Measurements from ENCODE around the gene BRAT1.

BRAT1 gene

GRCh38 chr7:2555121-2556052 is at the start of gene BRAT1:
Gene BRAT1, minus strand, starts transcription at chr7:2555524. Its CDS starts 1,093 bp downstream, at chr7:2554431.
- Mint-ChIP-seq H3K27ac (peak within 1 kb of the TSS; percentile 70), H3K27me3 (no peaks in the 10 kb centered on the region), H3K4me3 (peak within 1 kb of the TSS; percentile 87), H3K36me3 (peaks cover 4% of the 10 kb centered on the region), H3K9me3 (no peaks in the 10 kb centered on the region), H3K4me1 (peaks cover 20% of the 10 kb centered on the region)
- ATAC-seq (ENCODE audit: low read depth) (peak; percentile 80), DNase-seq (ENCODE audit: low spot score in 2 of 2) (peak; percentile 89 to 93)

GRCh38 chr7:2604608-2605174 is 49.4 kb upstream of the BRAT1 start:
- Mint-ChIP-seq H3K4me3 (no peak overlapping the region), H3K36me3 (peaks cover 1% of the 10 kb centered on the region), H3K27ac (no peak overlapping the region), H3K9me3 (no peaks in the 10 kb centered on the region), H3K27me3 (no peaks in the 10 kb centered on the region), H3K4me1 (peaks cover 11% of the 10 kb centered on the region)
- ATAC-seq (ENCODE audit: low read depth) (no peak), DNase-seq (ENCODE audit: low spot score in 2 of 2) (no peak)

- DNase-seq (ENCODE audit: low spot score in 2 of 2) (no peak), ATAC-seq (ENCODE audit: low read depth) (no peak)
- Mint-ChIP-seq H3K27me3 (no peaks in the 10 kb centered on the region), H3K4me3 (no peak overlapping the region), H3K27ac (no peak overlapping the region), H3K36me3 (peaks cover 5% of the 10 kb centered on the region), H3K9me3 (no peaks in the 10 kb centered on the region), H3K4me1 (peaks cover 6% of the 10 kb centered on the region)
Observed at GRCh38 chr7:2603044-2603965, 48.0 kb upstream of the BRAT1 start.

- ATAC-seq (ENCODE audit: low read depth) (no peak), DNase-seq (ENCODE audit: low spot score in 2 of 2) (no peak)
- Mint-ChIP-seq H3K36me3 (peaks cover 5% of the 10 kb centered on the region), H3K27me3 (no peaks in the 10 kb centered on the region), H3K27ac (peak overlapping the region; percentile 9), H3K4me3 (no peak overlapping the region), H3K9me3 (no peaks in the 10 kb centered on the region), H3K4me1 (peaks cover 3% of the 10 kb centered on the region)
Observed at GRCh38 chr7:2602406-2603043, 47.2 kb upstream of the BRAT1 start.

GRCh38 chr7:2601907-2602306 is 46.6 kb upstream of the BRAT1 start:
- Mint-ChIP-seq H3K36me3 (peaks cover 5% of the 10 kb centered on the region), H3K27ac (peak overlapping the region; percentile 9), H3K4me1 (peaks cover 3% of the 10 kb centered on the region), H3K9me3 (no peaks in the 10 kb centered on the region), H3K4me3 (no peak overlapping the region), H3K27me3 (no peaks in the 10 kb centered on the region)
- DNase-seq (ENCODE audit: low spot score in 2 of 2): no peak
- ATAC-seq (ENCODE audit: low read depth): no peak

- no peaks in the 10 kb centered on the region for H3K9me3 Mint-ChIP-seq
- no peak overlapping the region for H3K4me3 Mint-ChIP-seq
- DNase-seq (ENCODE audit: low spot score in 2 of 2) (no peak), ATAC-seq (ENCODE audit: low read depth) (no peak)
- H3K4me1 Mint-ChIP-seq: peaks cover 3% of the 10 kb centered on the region
- H3K36me3 Mint-ChIP-seq: peaks cover 5% of the 10 kb centered on the region
- H3K27ac Mint-ChIP-seq: no peak overlapping the region
- no peaks in the 10 kb centered on the region for H3K27me3 Mint-ChIP-seq
Observed at GRCh38 chr7:2601065-2601464, 45.7 kb upstream of the BRAT1 start.

GRCh38 chr7:2598154-2598823 is 43.0 kb upstream of the BRAT1 start:
- DNase-seq (ENCODE audit: low spot score in 2 of 2) (no peak), ATAC-seq (ENCODE audit: low read depth) (no peak)
- H3K9me3 Mint-ChIP-seq: no peaks in the 10 kb centered on the region
- H3K4me1 Mint-ChIP-seq: peaks cover 3% of the 10 kb centered on the region
- H3K36me3 Mint-ChIP-seq: peaks cover 7% of the 10 kb centered on the region
- H3K4me3 Mint-ChIP-seq: no peak overlapping the region
- H3K27ac Mint-ChIP-seq: no peak overlapping the region
- no peaks in the 10 kb centered on the region for H3K27me3 Mint-ChIP-seq

- no peaks in the 10 kb centered on the region for H3K27me3 Mint-ChIP-seq
- no peak for ATAC-seq (ENCODE audit: low read depth)
- no peak overlapping the region for H3K4me3 Mint-ChIP-seq
- peaks cover under 1% of the 10 kb centered on the region for H3K4me1 Mint-ChIP-seq
- DNase-seq (ENCODE audit: low spot score in 2 of 2): no peak
- peaks cover 10% of the 10 kb centered on the region for H3K36me3 Mint-ChIP-seq
- no peak overlapping the region for H3K27ac Mint-ChIP-seq
- no peaks in the 10 kb centered on the region for H3K9me3 Mint-ChIP-seq
Observed at GRCh38 chr7:2597273-2597640, 41.9 kb upstream of the BRAT1 start.

- H3K4me1 Mint-ChIP-seq: no peaks in the 10 kb centered on the region
- peaks cover 8% of the 10 kb centered on the region for H3K36me3 Mint-ChIP-seq
Observed at GRCh38 chr7:2596464-2597272, 41.3 kb upstream of the BRAT1 start.

GRCh38 chr7:2595258-2595860 is 40.0 kb upstream of the BRAT1 start:
- no peaks in the 10 kb centered on the region for H3K27me3 Mint-ChIP-seq
- ATAC-seq (ENCODE audit: low read depth) (no peak), DNase-seq (ENCODE audit: low spot score in 2 of 2) (no peak)
- H3K27ac Mint-ChIP-seq: no peak overlapping the region
- H3K9me3 Mint-ChIP-seq: no peaks in the 10 kb centered on the region
- H3K4me1 Mint-ChIP-seq: no peaks in the 10 kb centered on the region
- H3K4me3 Mint-ChIP-seq: no peak overlapping the region
- H3K36me3 Mint-ChIP-seq: peaks cover 10% of the 10 kb centered on the region

More at GRCh38 chr7:2596464-2597272, 41.3 kb upstream of the BRAT1 start:
- no peaks in the 10 kb centered on the region for H3K27me3 Mint-ChIP-seq
- no peak overlapping the region for H3K4me3 Mint-ChIP-seq
- ATAC-seq (ENCODE audit: low read depth): no peak
- H3K27ac Mint-ChIP-seq: no peak overlapping the region
- no peaks in the 10 kb centered on the region for H3K9me3 Mint-ChIP-seq
- DNase-seq (ENCODE audit: low spot score in 2 of 2): no peak

GRCh38 chr7:2594599-2594998 is 39.3 kb upstream of the BRAT1 start:
- Mint-ChIP-seq H3K4me1 (no peaks in the 10 kb centered on the region), H3K27me3 (no peaks in the 10 kb centered on the region), H3K36me3 (peaks cover 10% of the 10 kb centered on the region), H3K4me3 (no peak overlapping the region), H3K27ac (no peak overlapping the region), H3K9me3 (no peaks in the 10 kb centered on the region)
- DNase-seq (ENCODE audit: low spot score in 2 of 2) (no peak), ATAC-seq (ENCODE audit: low read depth) (no peak)

GRCh38 chr7:2593036-2593727 is 37.9 kb upstream of the BRAT1 start:
- ATAC-seq (ENCODE audit: low read depth) (no peak), DNase-seq (ENCODE audit: low spot score in 2 of 2) (no peak)
- H3K27ac Mint-ChIP-seq: no peak overlapping the region
- no peaks in the 10 kb centered on the region for H3K4me1 Mint-ChIP-seq
- no peaks in the 10 kb centered on the region for H3K27me3 Mint-ChIP-seq
- no peaks in the 10 kb centered on the region for H3K9me3 Mint-ChIP-seq
- H3K36me3 Mint-ChIP-seq: peaks cover 6% of the 10 kb centered on the region
- no peak overlapping the region for H3K4me3 Mint-ChIP-seq

Measured in memory B cell (primary cell).